ENCODE data around the gene LSG1. TPM values are rescaled to one million over a fixed set of nuclear protein-coding genes. Genes with fewer than 3 reads are reported as not detected.

LSG1 gene
- total and polyA plus RNA-seq, 2 donors (not counting 1 experiment from before 2014, with no cell fraction given) = 27.6 to 35.3 TPM

DNA sequence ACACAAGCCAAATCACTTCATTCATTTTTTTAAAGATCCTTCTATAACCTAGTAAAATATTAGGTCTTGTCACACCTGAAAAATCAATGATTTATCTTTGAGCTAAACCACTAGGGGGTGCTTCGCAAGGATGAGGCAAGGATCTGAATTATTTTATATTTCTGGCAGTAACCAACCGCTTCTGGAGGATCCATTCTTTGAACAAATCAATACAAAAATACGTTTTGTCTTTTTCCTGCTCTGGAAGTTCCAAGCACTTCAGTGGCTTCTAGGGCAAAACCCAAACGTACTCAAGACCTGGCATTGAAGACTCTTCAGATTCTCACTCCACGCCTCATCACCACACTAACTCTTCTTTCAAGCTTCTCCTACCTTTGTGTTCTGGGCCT, 486 bp downstream of the LSG1 start:
- Histone ChIP-seq H3K9me3 (ENCODE audit: control insufficient read depth, insufficient read depth, low read depth, low read length) (no peaks in the 10 kb centered on the region), H3K36me3 (ENCODE audit: control insufficient read depth, insufficient read depth, low read length) (no peaks in the 10 kb centered on the region), H3K4me1 (ENCODE audit: control insufficient read depth, extremely low read depth, insufficient read depth, low read length) (peaks cover 2% of the 10 kb centered on the region), H3K27ac (ENCODE audit: insufficient read depth, low read length) (peak overlapping the region; percentile 94), H3K79me2 (ENCODE audit: control insufficient read depth, insufficient read depth, low read length) (peaks cover 28% of the 10 kb centered on the region), H3K4me2 (ENCODE audit: extremely low read depth, insufficient read depth, low read length) (peak overlapping the region; percentile 92), H3K9ac (ENCODE audit: insufficient read depth, low read length) (peak overlapping the region; percentile 75), H3K27me3 (ENCODE audit: control insufficient read depth, insufficient read depth, low read length) (no peaks in the 10 kb centered on the region), H4K20me1 (ENCODE audit: control insufficient read depth, extremely low read depth, insufficient read depth, low read length) (no peaks in the 10 kb centered on the region), H2AFZ (ENCODE audit: low read length) (peak overlapping the region; percentile 6), H3K4me3 (replicated peaks in 1 of 4; ENCODE audit: control extremely low read depth in 1 of 4, insufficient read depth in 1 of 4, low read depth in 3 of 4, low read length in 4 of 4) (peak overlapping the region; percentile 80 to 99 (median 90))
- TF ChIP-seq, protein P1, sequence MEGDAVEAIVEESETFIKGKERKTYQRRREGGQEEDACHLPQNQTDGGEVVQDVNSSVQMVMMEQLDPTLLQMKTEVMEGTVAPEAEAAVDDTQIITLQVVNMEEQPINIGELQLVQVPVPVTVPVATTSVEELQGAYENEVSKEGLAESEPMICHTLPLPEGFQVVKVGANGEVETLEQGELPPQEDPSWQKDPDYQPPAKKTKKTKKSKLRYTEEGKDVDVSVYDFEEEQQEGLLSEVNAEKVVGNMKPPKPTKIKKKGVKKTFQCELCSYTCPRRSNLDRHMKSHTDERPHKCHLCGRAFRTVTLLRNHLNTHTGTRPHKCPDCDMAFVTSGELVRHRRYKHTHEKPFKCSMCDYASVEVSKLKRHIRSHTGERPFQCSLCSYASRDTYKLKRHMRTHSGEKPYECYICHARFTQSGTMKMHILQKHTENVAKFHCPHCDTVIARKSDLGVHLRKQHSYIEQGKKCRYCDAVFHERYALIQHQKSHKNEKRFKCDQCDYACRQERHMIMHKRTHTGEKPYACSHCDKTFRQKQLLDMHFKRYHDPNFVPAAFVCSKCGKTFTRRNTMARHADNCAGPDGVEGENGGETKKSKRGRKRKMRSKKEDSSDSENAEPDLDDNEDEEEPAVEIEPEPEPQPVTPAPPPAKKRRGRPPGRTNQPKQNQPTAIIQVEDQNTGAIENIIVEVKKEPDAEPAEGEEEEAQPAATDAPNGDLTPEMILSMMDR (conservative IDR thresholded peaks at IDR 0.05 in 1 of 2, IDR thresholded peaks at IDR 0.05 in 1 of 2; ENCODE audit: low read depth in 1 of 2, low read length in 2 of 2) = peak; percentile 52 to 56
- TF ChIP-seq EZH2 (IDR thresholded peaks at IDR 0.05; ENCODE audit: low read length, missing control alignments) = no peak
- DNase-seq (ENCODE audit: low read depth in 2 of 2) = peak; percentile 37 to 58

- H3K9ac ChIP-seq (ENCODE audit: insufficient read depth, low read length) = no peak overlapping the region
- peaks cover 2% of the 10 kb centered on the region for H3K4me1 ChIP-seq (ENCODE audit: control insufficient read depth, extremely low read depth, insufficient read depth, low read length)
- H3K79me2 ChIP-seq (ENCODE audit: control insufficient read depth, insufficient read depth, low read length) = peaks cover 28% of the 10 kb centered on the region
- peaks cover 2% of the 10 kb centered on the region for H3K36me3 ChIP-seq (ENCODE audit: control insufficient read depth, insufficient read depth, low read length)
- no peak overlapping the region for H3K4me3 ChIP-seq (replicated peaks in 1 of 4; ENCODE audit: control extremely low read depth in 1 of 4, insufficient read depth in 1 of 4, low read depth in 3 of 4, low read length in 4 of 4)
- DNase-seq (ENCODE audit: low read depth in 2 of 2) = no peak
- no peak overlapping the region for H3K4me2 ChIP-seq (ENCODE audit: extremely low read depth, insufficient read depth, low read length)
- H2AFZ ChIP-seq (ENCODE audit: low read length) = no peak overlapping the region
- TF ChIP-seq, protein P1 (conservative IDR thresholded peaks at IDR 0.05 in 1 of 2, IDR thresholded peaks at IDR 0.05 in 1 of 2; ENCODE audit: low read depth in 1 of 2, low read length in 2 of 2) = no peak
- no peak for TF ChIP-seq EZH2 (IDR thresholded peaks at IDR 0.05; ENCODE audit: low read length, missing control alignments)
- H3K27me3 ChIP-seq (ENCODE audit: control insufficient read depth, insufficient read depth, low read length) = no peaks in the 10 kb centered on the region
- no peak overlapping the region for H3K27ac ChIP-seq (ENCODE audit: insufficient read depth, low read length)
- no peaks in the 10 kb centered on the region for H4K20me1 ChIP-seq (ENCODE audit: control insufficient read depth, extremely low read depth, insufficient read depth, low read length)
- H3K9me3 ChIP-seq (ENCODE audit: control insufficient read depth, insufficient read depth, low read depth, low read length) = no peaks in the 10 kb centered on the region
Observed at GRCh38 chr3:194667363-194667762, 4.6 kb downstream of the LSG1 start.

DNA sequence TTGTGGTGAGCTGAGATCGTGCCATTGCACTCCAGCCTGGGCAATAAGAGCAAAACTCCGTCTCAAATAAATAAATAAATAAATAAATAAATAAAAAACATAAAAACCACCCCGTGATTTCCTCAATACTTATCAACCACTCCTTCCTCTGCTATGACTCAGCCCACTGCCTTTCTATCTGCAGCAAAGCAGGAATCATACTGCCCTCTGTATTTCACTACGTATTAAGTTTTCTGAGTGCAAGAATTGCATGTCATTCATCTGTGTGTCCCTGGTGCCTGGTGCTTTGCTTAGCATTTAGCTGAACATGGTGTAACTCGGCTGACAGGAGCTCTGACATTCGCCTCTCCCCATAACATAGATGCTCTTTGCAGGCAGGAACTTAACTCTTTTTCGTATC, 7.1 kb downstream of the LSG1 start:
- peak in 1 of 2 donors; percentile 29 for DNase-seq (ENCODE audit: low read depth in 2 of 2)
- no peak overlapping the region for H2AFZ ChIP-seq (ENCODE audit: low read length)
- H3K4me3 ChIP-seq (replicated peaks in 1 of 4; ENCODE audit: control extremely low read depth in 1 of 4, insufficient read depth in 1 of 4, low read depth in 3 of 4, low read length in 4 of 4) = no peak overlapping the region
- no peak overlapping the region for H3K4me2 ChIP-seq (ENCODE audit: extremely low read depth, insufficient read depth, low read length)
- H3K4me1 ChIP-seq (ENCODE audit: control insufficient read depth, extremely low read depth, insufficient read depth, low read length) = no peaks in the 10 kb centered on the region
- H3K9ac ChIP-seq (ENCODE audit: insufficient read depth, low read length) = no peak overlapping the region
- peaks cover 3% of the 10 kb centered on the region for H3K36me3 ChIP-seq (ENCODE audit: control insufficient read depth, insufficient read depth, low read length)
- no peak for TF ChIP-seq EZH2 (IDR thresholded peaks at IDR 0.05; ENCODE audit: low read length, missing control alignments)
- TF ChIP-seq, protein P1 (conservative IDR thresholded peaks at IDR 0.05 in 1 of 2, IDR thresholded peaks at IDR 0.05 in 1 of 2; ENCODE audit: low read depth in 1 of 2, low read length in 2 of 2) = no peak
- H3K9me3 ChIP-seq (ENCODE audit: control insufficient read depth, insufficient read depth, low read depth, low read length) = no peaks in the 10 kb centered on the region
- no peaks in the 10 kb centered on the region for H4K20me1 ChIP-seq (ENCODE audit: control insufficient read depth, extremely low read depth, insufficient read depth, low read length)
- H3K27ac ChIP-seq (ENCODE audit: insufficient read depth, low read length) = no peak overlapping the region
- no peaks in the 10 kb centered on the region for H3K27me3 ChIP-seq (ENCODE audit: control insufficient read depth, insufficient read depth, low read length)
- H3K79me2 ChIP-seq (ENCODE audit: control insufficient read depth, insufficient read depth, low read length) = peaks cover 8% of the 10 kb centered on the region
